Aorta (tissue), 5 donors: ENCODE results near the gene ALDH18A1. TPM values are rescaled to one million over a fixed set of nuclear protein-coding genes. Genes with fewer than 3 reads are reported as not detected.

ENCODE experiments used
- ATAC-seq: fragments of 200-7000 bp; cut with Tn5 transposase; one replicate; pipeline ENCODE4 v1.9.1; 2022; ENCODE audit warnings: moderate library complexity; ENCODE audit not compliant: low FRiP score
- DNase-seq, 2 donors: peaks; one replicate each; pipeline ENCODE4 v3.0.0-alpha.2; 2020
- H3K27ac ChIP-seq, 2 donors: one replicate each; pipeline ENCODE4 v1.5.1; 2013; ENCODE audit warnings: low read length in 2 of 2, mild to moderate bottlenecking in 2 of 2, moderate library complexity in 2 of 2, control low read depth in 1 of 2, inconsistent platforms in 1 of 2, low read depth in 1 of 2
- H3K27me3 ChIP-seq, 2 donors: one replicate each; pipeline ENCODE4 v1.6.1; 2013; ENCODE audit warnings: control low read depth in 1 of 2, low read length in 1 of 2, mild to moderate bottlenecking in 1 of 2, moderate library complexity in 1 of 2; ENCODE audit not compliant: insufficient read depth in 2 of 2, control insufficient read depth in 1 of 2
- H3K36me3 ChIP-seq, 2 donors: one replicate each; pipeline ENCODE4 v1.6.1; 2013; ENCODE audit warnings: control low read depth in 1 of 2, low read length in 1 of 2, mild to moderate bottlenecking in 1 of 2; ENCODE audit not compliant: insufficient read depth in 2 of 2, control insufficient read depth in 1 of 2
- H3K4me1 ChIP-seq, 2 donors: one replicate each; pipeline ENCODE4 v1.6.1; 2013; ENCODE audit warnings: low read length in 2 of 2, control low read depth in 1 of 2, mild to moderate bottlenecking in 1 of 2, moderate library complexity in 1 of 2; ENCODE audit not compliant: insufficient read depth in 2 of 2, control insufficient read depth in 1 of 2
- H3K4me3 ChIP-seq, 2 donors: one replicate each; pipeline ENCODE4 v1.5.1; 2013; ENCODE audit warnings: low read length in 2 of 2, control low read depth in 1 of 2, mild to moderate bottlenecking in 1 of 2
- H3K9me3 ChIP-seq: one replicate; pipeline ENCODE4 v1.6.1; 2013; ENCODE audit warnings: mild to moderate bottlenecking, low read length; ENCODE audit not compliant: control insufficient read depth
- WGBS, 2 donors: extraction: QIAGEN DNeasy Blood & Tissue Kit; methylation state at CpG; one replicate each; pipeline ENCODE4 v1.1.7; 2013; 5-methylcytosine and 5-hydroxymethylcytosine counted together
- intact Hi-C, 2 donors: fragments of 100-400 bp; cut with DNase I; formaldehyde crosslinking; loops; one replicate each; pipeline versions ENCODE4 v1.14.2 to v1.15.0; 2022
- polyA plus RNA-seq, 2 donors: library from polyadenylated mRNA; stranded (reverse); fragments of 200-250 nt; gene quantifications; one replicate each; pipeline ENCODE4 v1.2.3, GENCODE V29; 2013
- total RNA-seq, 2 donors: library from RNA; stranded (reverse); fragmentation: NEBNext Ultra II Directional; extraction: Animal tissue kit (Norgen Biotek cat#: 25700); gene quantifications; one replicate each; pipeline ENCODE4 v1.2.1, GENCODE V29; 2021
- donor health status: healthy with polysubstance abuse.
- donor health status: Bipolar disorder and iron deficiency.
- donor health status: DM: no; HTN: no; CAD: no.
- donor health status: DM: no; HTN: no; CAD: no.
- donor health status: DM: yes; HTN: yes; CAD: no.

The ALDH18A1 gene
- total and polyA plus RNA-seq, 4 donors: 12.1 to 50.8 (median 30.8) TPM

GRCh38 chr10:95657250-95657649, 739 bp upstream of the ALDH18A1 start:
- DNase-seq (no peak), ATAC-seq (no peak)
- no peaks in the 10 kb centered on the region for H3K27me3 ChIP-seq
- H3K9me3 ChIP-seq: no peaks in the 10 kb centered on the region
- peak overlapping the region; percentile 54 to 76 for H3K4me3 ChIP-seq
- no peaks in the 10 kb centered on the region for H3K36me3 ChIP-seq
- intact Hi-C loops: no loop called here
- 38 to 95% methylated on average over 1 of the region's 1 CpG for WGBS, 2 donors
- no peak overlapping the region for H3K27ac ChIP-seq
- no peaks in the 10 kb centered on the region for H3K4me1 ChIP-seq

- peak; percentile 3 for ATAC-seq
- H3K27ac ChIP-seq: no peak overlapping the region
- intact Hi-C loops: no loop called here
These were observed 780 bp downstream of the ALDH18A1 start for GRCh38 chr10:95655571-95656290.

DNA sequence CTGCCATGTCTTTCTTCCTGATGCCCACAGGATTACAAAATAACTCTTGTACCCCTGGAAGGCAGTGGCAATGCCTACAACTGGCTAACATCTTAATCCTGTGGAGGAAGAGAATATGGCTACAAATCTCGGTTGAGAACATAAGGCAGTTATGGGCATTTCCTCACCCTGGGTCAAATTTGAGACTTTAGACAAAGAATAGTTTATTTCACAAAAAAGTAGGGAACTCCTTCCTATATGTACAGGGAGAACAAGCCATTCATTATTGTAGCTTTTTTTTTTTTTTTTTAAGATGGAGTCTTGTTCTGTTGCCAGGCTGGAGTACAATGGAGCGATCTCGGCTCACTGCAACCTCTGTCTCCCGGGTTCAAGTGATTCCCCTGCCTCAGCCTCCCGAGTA, 2.6 kb downstream of the ALDH18A1 start:
- H3K4me1 ChIP-seq: no peaks in the 10 kb centered on the region
- 90 to 93% methylated on average over 5 of the region's 5 CpGs for WGBS, 2 donors
- ATAC-seq (no peak), DNase-seq (no peak)
- no peak overlapping the region for H3K4me3 ChIP-seq
- no peaks in the 10 kb centered on the region for H3K27me3 ChIP-seq
- no peaks in the 10 kb centered on the region for H3K36me3 ChIP-seq
- intact Hi-C loops: no loop called here
- no peaks in the 10 kb centered on the region for H3K9me3 ChIP-seq
- no peak overlapping the region for H3K27ac ChIP-seq

More at GRCh38 chr10:95655571-95656290, 780 bp downstream of the ALDH18A1 start:
- H3K36me3 ChIP-seq: no peaks in the 10 kb centered on the region
- peak overlapping the region; percentile 54 to 76 for H3K4me3 ChIP-seq
- no peaks in the 10 kb centered on the region for H3K9me3 ChIP-seq
- 1 to 3% methylated on average over 23 of the region's 23 CpGs for WGBS, 2 donors
- no peaks in the 10 kb centered on the region for H3K27me3 ChIP-seq
- no peaks in the 10 kb centered on the region for H3K4me1 ChIP-seq
- peak in 1 of 2 donors; percentile 80 for DNase-seq

GRCh38 chr10:95651346-95652060, 5.0 kb downstream of the ALDH18A1 start:
- no peak overlapping the region for H3K4me3 ChIP-seq
- no peaks in the 10 kb centered on the region for H3K9me3 ChIP-seq
- intact Hi-C loops: no loop called here
- no peak for DNase-seq
- ATAC-seq: no peak
- H3K27ac ChIP-seq: no peak overlapping the region
- H3K36me3 ChIP-seq: peaks cover 0 to 9% of the 10 kb centered on the region in 2 donors
- no peaks in the 10 kb centered on the region for H3K27me3 ChIP-seq
- H3K4me1 ChIP-seq: no peaks in the 10 kb centered on the region
- WGBS, 2 donors: 98 to 100% methylated on average over 1 of the region's 1 CpG

DNA sequence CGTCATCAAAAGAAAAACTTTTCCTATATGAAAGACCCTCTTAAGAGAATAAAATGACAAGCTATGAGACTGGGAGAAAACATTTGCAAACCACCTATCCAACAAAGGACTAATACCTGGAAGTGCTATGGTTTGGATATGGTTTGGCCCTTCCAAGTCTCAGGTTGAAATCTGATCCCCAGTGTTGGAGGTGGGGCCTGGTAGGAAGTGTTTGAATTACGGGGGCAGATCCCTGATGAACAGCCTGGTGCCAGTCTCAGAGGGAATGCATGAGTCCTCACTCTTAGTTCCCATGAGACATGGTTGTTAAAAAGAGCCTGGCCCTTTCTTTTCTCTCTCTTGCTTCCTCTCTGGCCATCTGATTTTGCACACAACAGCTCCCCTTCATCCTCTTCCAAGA, 6.3 kb downstream of the ALDH18A1 start:
- no peaks in the 10 kb centered on the region for H3K9me3 ChIP-seq
- H3K36me3 ChIP-seq: peaks cover 0 to 9% of the 10 kb centered on the region in 2 donors
- no peak overlapping the region for H3K27ac ChIP-seq
- no peak overlapping the region for H3K4me3 ChIP-seq
- no peaks in the 10 kb centered on the region for H3K27me3 ChIP-seq
- intact Hi-C loops: no loop called here
- DNase-seq (no peak), ATAC-seq (no peak)
- WGBS, 2 donors: 55 to 66% methylated on average over 2 of the region's 2 CpGs
- H3K4me1 ChIP-seq: no peaks in the 10 kb centered on the region

GRCh38 chr10:95648138-95648537, 8.4 kb downstream of the ALDH18A1 start:
- Histone ChIP-seq H3K4me1 (no peaks in the 10 kb centered on the region), H3K27ac (no peak overlapping the region), H3K4me3 (no peak overlapping the region), H3K36me3 (peaks cover 2 to 9% of the 10 kb centered on the region in 2 donors), H3K9me3 (no peaks in the 10 kb centered on the region), H3K27me3 (no peaks in the 10 kb centered on the region)
- ATAC-seq (no peak), DNase-seq (no peak)
- 73 to 88% methylated on average over 1 of the region's 1 CpG for whole genome bisulfite sequencing, 2 donors
- intact Hi-C loops: no loop called here

DNA sequence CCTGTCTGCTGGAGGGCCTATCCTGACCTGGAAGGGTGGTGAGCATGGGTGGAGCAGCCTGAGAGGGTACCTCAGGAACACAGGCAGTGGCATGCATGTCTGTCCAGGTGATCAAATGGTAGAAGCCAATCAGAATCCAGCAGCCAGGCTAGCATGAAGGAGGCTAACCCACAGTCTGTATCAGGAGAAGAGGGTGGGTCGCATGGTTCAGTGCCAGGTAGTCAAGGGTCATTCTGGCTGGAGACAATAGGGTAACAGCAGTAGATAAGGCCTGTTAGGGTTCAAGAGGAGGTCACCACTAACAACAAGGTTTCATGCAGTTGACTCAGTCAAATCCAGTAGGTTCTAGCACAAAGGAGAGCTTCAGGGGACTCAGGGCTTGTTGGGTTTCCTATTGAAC, 10.4 kb downstream of the ALDH18A1 start:
- DNase-seq: no peak
- H3K36me3 ChIP-seq: peaks cover 2 to 9% of the 10 kb centered on the region in 2 donors
- no peak overlapping the region for H3K27ac ChIP-seq
- intact Hi-C loops: no loop called here
- H3K27me3 ChIP-seq: no peaks in the 10 kb centered on the region
- H3K4me3 ChIP-seq: no peak overlapping the region
- no peaks in the 10 kb centered on the region for H3K9me3 ChIP-seq
- H3K4me1 ChIP-seq: no peaks in the 10 kb centered on the region
- no peak for ATAC-seq
- WGBS, 2 donors: 90 to 100% methylated on average over 1 of the region's 1 CpG

GRCh38 chr10:95644901-95645300, 11.6 kb downstream of the ALDH18A1 start:
- Histone ChIP-seq H3K36me3 (peaks cover 4 to 9% of the 10 kb centered on the region in 2 donors), H3K4me3 (no peak overlapping the region), H3K27ac (no peak overlapping the region), H3K27me3 (no peaks in the 10 kb centered on the region), H3K9me3 (no peaks in the 10 kb centered on the region), H3K4me1 (no peaks in the 10 kb centered on the region)
- WGBS, 2 donors: 42 to 65% methylated on average over 1 of the region's 1 CpG
- intact Hi-C loops: no loop called here
- ATAC-seq (no peak), DNase-seq (no peak)

DNA sequence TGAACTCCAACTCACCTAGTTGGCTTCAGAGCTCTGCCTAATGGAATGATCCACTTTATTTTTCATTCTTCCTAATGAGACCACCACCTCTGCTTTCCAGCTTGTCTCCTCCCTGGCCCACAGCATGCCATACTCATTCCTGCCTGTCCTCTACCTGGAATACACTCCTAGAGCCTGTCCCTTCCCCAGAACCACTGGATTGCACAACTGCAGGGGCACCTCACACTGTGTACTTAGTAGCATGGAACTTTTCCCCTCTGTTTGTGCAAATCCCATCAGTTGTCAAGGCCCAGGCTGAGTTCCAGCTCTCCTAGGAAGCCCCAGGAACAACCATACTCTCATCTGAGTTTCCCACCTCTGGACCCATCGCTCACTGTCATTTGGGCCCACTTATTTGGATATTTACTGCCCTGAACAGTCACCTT, 15.6 kb downstream of the ALDH18A1 start:
- Histone ChIP-seq H3K9me3 (no peaks in the 10 kb centered on the region), H3K27ac (no peak overlapping the region), H3K27me3 (no peaks in the 10 kb centered on the region), H3K4me1 (no peaks in the 10 kb centered on the region), H3K4me3 (no peak overlapping the region), H3K36me3 (peaks cover 0 to 8% of the 10 kb centered on the region in 2 donors)
- 98 to 100% methylated on average over 1 of the region's 1 CpG for WGBS, 2 donors
- intact Hi-C loops: no loop called here
- ATAC-seq (no peak), DNase-seq (no peak)
